ENCODE results near the gene HIC2.
"Not testable (repeated sequence)": the region's sequence is repeated elsewhere in the genome, so short reads cannot be mapped to it uniquely, and the experiment has no call there.

Gene HIC2, protein sequence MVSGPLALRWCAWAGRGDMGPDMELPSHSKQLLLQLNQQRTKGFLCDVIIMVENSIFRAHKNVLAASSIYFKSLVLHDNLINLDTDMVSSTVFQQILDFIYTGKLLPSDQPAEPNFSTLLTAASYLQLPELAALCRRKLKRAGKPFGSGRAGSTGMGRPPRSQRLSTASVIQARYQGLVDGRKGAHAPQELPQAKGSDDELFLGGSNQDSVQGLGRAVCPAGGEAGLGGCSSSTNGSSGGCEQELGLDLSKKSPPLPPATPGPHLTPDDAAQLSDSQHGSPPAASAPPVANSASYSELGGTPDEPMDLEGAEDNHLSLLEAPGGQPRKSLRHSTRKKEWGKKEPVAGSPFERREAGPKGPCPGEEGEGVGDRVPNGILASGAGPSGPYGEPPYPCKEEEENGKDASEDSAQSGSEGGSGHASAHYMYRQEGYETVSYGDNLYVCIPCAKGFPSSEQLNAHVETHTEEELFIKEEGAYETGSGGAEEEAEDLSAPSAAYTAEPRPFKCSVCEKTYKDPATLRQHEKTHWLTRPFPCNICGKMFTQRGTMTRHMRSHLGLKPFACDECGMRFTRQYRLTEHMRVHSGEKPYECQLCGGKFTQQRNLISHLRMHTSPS

DNA sequence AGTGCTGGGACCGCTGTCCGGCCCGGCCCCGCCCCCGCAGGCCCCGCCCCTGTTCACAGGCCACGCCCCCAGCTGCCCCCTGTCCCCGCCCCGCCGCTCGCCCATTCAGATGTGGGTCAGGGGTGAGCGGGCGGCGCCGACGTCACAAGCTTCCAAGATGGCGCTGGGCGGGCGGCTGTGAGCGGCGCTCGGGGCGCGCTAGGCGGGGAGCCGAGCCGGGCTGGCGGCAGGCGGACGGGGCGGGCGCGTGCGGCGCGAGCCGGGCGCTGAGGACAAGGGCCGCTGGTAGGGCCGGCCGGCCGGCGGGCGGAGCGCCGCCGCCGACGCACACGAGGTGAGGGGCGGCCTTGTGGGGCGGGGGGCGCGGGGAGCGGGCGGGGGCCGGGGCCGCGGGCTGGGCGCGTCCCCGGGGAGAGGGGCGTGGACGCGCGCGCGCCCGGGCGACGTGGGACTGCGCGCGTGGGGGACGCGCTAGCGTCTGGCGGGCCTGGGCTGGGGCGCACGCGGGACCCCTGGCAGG is at the start of gene HIC2:
TSS of gene HIC2 (plus strand) at position 145 of the 520 bp plus-strand sequence. CDS start 25,461 bp downstream, outside the sequence.
- not testable (repeated sequence) for DNase-seq

DNA sequence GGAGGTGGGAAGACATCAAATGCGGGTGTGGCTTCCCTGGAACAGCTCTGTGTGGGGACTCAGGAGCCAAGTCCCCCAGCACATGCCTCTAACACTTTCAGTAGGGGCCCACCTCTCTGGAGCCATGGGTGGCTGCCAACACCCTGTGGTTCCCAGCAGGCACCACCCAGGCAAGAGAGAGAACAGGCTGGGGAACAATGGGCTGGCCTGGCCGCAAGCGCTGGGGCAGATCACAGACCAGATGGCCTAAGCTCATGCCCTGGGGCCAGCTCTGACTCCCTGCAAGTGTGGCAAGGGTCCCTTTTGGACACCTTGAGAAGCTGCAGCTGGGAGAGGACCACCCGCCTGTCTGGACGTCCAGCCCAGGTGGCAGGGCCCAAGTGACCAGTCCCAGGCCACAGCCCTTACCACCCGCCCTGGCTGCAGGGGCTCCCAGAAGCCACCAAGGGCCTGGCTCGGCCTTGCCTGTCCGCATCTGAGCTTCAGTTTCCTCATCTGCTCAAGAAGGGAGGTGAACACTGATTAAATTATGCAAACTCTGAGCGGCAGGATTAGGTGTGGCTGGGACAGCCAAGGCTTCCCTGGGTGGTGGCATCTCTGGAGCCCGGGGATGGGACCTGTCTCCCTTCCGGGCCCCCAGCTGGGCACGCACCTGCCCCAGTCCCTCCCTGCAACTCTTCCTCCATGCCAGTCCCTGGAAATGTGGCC is 48.4 kb upstream of the HIC2 start:
- not testable (repeated sequence) for DNase-seq

DNA sequence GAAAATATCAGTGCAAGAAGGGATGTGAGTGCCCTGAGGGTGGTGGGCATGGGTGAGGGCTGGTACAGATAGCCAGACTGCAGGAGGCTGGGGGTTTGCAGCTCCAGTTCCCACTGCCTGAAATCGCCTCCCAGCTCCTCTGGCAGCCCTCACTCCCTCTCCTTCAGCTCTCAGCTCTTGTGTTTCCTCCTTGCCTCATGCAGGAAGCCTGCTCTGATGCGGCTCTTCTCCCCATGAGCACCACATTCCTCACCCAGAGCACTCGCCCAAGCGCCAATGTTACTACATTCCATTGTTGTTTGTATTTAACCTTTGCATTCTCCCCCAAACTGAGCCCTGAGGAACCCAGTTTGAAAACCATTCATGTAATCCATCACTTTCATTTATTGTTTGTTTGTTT is 41.3 kb upstream of the HIC2 start:
- not testable (repeated sequence) for DNase-seq

DNA sequence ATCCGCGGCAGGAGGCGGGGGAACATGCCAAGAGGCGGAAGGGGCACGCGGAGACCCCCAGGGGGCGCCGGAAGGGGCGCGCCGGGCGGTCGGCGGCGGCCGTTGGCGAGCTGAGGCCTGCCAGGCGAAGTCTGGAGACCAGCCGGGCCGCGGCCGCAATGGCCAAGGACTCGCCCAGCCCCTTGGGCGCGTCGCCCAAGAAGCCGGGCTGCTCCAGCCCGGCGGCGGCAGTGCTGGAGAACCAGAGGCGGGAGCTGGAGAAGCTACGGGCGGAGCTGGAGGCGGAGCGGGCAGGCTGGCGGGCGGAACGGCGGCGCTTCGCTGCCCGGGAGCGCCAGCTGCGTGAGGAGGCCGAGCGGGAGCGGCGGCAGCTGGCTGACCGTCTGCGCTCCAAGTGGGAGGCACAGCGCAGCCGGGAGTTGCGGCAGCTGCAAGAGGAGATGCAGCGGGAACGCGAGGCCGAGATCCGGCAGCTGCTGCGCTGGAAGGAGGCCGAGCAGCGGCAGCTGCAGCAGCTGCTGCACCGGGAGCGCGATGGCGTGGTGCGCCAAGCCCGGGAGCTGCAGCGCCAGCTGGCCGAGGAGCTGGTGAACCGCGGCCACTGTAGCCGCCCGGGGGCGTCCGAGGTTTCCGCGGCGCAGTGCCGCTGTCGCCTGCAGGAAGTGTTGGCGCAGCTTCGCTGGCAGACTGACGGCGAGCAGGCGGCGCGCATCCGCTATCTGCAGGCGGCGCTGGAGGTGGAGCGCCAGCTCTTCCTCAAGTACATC is 33.3 kb upstream of the HIC2 start, which contains the start of gene RIMBP3B:
TSS of gene RIMBP3B (plus strand) at position 51 of the 767 bp plus-strand sequence. CDS start at position 159, 108 bp downstream.
- not testable (repeated sequence) for DNase-seq

DNA sequence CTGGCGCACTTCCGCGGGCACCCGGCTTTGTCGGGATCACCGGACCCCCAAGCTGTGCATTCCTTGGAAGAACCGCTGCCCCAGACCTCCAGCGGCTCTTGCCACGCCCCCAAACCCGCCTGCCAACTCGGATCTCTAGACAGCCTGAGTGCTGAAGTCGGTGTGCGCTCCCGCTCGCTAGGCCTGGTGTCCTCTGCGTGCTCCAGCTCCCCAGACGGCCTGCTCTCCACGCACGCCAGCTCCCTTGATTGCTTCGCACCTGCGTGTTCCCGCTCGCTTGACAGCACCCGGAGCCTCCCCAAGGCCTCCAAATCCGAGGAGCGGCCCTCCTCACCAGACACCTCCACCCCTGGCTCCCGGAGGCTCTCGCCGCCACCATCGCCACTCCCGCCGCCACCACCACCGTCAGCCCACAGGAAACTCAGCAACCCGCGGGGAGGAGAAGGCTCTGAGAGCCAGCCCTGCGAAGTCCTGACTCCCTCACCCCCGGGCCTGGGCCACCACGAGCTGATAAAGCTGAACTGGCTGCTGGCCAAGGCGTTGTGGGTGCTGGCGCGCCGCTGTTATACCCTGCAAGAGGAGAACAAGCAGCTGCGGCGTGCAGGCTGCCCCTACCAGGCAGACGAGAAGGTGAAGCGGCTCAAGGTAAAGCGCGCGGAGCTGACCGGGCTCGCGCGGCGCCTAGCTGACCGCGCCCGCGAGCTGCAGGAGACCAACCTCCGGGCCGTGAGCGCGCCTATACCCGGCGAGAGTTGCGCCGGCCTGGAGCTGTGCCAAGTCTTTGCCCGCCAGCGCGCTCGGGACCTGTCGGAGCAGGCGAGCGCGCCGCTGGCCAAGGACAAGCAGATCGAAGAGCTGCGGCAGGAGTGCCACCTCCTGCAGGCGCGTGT is 32.5 kb upstream of the HIC2 start:
- DNase-seq: not testable (repeated sequence)

DNA sequence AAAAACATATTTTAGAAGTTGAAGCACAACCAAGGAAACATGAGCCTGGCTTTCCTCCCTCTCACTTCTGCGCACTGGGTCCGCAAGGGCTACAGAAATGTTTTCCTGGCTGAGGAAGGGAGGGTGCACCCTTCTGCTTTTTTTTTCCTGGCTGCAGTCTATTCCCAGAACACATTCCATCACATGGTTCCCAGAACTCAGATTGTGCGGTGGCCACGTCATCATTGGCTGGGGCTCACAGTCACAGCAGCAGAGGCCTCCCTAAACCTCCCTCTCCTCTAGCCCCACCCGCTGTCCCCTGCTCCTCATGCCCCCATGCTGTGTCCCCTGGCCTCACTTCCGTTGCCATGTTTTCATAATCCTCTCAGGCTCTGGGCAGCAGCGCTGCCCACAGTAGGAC is 27.7 kb upstream of the HIC2 start:
- not testable (repeated sequence) for DNase-seq

DNA sequence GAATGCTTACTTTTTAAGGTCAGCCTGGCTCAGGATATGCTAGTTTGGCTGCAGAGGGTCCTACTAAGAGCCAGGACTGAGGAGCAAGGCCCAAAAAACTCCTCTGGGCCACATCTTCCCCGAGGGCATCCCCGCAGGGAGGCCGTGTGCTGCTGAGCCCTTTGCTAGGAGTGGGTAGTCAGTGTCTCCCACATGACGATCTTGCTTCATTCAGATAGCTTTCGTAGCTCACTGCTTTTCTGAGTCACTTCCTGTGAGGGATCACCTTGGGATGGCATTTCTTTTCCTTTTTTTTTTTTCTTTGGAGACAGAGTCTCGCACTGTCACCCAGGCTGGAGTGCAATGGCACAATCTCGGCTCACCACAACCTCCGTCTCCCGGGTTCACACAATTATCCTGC is 27.2 kb upstream of the HIC2 start:
- not testable (repeated sequence) for DNase-seq

DNA sequence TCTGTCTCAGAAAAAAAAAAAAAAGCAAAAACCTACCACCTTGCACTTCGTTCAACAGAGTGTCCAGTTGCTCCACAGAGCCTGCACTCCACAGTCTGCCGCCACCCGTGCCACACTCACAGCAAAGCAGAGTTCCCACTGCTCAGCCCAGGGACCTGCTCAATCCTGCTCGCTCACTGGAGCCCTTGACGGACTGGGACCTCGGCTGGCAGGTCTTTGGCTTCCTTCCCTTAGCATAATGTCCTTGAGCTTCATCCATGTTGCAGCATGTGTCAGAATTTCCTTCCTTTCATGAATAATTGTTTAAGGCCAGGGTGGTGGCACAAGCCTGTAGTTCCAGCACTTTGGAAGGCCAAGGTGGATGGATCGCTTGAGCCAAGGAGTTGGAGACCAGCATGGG is 22.6 kb upstream of the HIC2 start:
- DNase-seq: not testable (repeated sequence)

DNA sequence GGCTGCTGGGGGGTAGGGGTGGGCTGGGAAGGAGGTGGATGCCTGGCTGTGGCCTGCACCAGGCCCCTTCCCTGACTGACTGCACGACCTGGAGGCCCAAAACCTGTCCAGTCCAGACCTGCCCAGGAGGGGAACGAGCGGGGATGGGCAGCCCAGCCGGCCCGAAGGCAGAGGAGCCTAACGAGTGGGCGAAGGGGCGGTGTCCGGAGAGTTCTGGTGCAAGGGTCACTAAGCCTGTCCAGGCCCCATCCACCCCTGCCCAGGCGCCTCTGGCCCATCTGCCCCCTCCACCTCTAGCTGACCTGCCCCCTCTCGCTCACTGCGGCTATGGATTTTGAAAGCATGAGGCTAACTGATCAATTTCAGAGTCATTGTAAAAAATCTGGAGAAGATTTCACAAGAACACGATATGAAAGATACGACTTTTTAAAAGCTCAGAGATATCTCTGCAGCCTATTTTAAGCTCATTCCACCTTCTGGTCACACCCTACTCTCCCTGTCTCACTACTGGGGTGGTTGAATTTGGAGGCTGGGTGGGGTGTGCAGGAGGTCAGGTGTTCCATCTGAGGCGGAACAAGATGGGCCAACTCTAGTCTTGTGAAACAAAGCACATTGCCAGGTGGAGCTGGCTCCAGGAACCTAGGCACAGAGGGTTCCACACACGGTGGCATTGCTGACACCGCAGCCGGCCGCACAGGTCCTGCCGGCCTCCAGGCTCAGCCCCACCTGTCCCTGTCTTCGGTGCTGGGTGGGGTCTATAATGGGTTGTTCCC is 15.8 kb upstream of the HIC2 start:
- not testable (repeated sequence) for DNase-seq

DNA sequence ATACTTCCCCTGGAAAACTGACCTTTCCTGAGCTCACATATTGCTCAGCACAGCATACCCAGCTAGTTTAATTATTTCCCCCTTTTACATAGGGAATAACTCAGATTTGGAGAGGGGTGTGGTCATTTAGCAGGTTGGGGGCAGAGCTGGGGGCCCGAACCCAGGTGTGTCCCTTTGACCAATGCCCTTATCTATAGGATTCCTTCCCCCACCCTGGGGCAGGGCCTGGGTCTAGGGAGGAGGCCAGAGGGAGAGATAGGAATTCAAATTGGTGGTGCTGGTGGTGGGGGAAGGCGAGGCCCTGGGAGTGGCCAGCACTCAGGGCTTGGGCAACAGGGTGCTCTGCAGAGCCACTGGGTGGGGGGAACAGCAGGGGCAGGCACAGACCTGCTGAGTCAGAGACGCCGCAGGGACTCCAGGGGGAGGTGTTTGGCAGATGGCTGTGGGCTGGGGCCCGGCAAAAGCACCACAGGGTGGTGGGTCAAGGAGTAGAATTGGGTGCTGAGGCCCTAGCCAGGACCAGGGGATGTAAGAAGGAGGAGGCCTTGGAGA is 14.3 kb upstream of the HIC2 start:
- DNase-seq: not testable (repeated sequence)

DNA sequence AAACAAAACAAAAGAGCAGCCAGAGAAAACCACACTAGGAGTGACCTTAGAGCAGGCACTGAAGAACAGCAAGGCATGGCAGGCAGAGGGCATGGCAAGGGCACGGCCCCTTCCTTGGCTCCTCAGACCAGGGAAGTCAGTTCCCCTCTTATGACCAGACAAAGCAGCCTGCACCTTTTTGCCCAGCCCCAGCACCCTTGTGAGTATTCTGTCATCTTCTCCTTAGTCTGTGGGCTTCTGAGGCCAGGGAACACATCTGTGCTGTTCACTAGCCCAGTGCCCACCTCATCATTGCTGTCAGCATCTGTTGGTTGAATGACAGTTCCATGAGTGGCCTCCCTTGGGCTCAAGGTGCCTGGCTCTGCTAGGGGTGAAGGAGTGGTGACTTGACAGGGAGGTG is 10.0 kb upstream of the HIC2 start:
- DNase-seq: not testable (repeated sequence)

DNA sequence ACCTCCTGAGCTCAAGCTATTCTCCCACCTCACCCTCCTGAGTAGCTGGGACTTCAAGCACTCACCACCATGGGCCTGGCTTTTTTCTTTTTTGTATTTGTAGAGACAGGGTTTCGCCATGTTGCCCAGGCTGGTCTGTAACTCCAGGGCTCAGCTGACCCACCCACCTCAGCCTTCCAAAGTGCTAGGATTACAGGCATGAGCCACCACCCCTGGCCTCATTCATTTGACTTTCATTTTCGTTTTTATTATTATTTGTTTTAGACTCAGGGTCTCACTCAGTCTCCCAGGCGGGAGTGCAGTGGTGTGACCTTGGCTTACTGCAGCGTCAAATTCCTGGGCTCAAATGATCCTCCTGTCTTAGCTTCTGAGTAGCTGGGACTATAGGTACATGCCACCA is 9.4 kb upstream of the HIC2 start:
- not testable (repeated sequence) for DNase-seq

DNA sequence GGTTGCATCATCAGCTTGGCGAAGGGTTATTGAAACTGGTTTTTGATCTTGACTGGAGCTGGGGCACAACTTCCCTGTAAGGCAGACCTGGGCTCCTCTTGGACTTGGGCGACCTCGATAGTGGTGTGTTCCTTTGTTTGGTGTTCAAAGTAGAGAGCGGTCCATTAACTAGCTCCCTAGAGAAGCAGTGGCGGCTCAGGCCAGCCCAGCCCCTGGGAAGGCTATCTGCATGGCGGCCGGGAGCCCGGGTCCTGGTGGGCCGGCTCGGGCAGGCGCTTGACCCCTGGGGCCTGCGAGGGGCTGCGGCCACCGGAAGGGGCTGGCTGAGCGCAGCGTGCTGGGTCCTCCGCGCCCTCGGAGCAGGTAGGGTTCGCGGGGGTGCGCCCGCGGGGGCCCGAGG is 796 bp upstream of the HIC2 start:
- not testable (repeated sequence) for DNase-seq

DNA sequence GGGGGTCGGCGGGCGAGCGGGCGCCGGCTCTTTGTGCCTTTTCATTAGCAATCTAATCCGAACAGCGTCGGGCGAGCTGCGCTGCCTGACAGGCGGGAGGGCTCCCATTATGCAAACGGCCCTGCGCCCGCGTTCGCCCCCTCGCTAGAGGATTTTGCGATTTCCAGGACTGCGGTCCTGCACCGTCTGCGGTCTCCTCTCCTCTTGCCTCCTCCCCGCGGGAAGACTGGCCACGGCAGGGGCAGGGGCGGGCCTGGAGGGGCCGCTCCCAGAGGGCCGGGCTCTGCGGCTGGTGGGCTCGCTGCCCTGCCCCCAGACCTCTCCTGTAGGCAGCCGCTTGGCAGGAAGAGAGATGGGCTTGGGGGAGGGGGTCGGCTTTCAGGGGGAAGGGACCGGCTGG is 682 bp downstream of the HIC2 start:
- not testable (repeated sequence) for DNase-seq

DNA sequence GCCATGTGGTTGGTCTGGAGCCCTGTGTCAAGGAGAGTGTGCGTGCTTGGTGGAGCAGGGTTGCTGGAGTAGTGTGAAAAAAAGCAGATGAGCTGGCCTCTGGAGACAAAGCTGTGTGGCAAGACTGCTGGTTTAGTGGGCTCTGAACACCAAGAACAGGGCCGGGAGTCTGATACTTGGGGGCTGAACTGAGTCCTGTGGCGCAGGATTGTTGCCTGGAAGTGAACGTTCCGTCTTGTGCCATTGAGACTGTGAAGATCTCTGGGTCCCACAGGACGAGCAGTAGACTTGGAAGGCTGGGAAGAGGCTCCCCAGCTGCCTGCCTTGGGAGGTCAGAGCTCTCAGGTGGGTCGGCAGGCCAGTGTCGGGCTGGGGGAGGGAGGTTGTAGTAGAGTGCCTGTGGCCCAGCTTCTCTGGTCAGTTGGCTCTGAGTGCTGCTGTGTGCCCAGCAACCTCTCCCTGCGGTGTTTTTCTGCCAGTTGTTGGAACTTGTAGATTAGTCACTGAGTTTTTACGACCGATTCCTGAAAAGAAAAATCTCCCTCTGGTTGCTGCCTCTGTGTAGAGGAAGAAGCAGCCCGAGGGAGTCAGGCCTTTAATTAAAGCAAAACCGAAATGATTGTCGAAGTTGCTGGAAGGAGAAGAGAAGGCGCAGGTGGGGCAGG is 1.9 kb downstream of the HIC2 start:
- DNase-seq: not testable (repeated sequence)

DNA sequence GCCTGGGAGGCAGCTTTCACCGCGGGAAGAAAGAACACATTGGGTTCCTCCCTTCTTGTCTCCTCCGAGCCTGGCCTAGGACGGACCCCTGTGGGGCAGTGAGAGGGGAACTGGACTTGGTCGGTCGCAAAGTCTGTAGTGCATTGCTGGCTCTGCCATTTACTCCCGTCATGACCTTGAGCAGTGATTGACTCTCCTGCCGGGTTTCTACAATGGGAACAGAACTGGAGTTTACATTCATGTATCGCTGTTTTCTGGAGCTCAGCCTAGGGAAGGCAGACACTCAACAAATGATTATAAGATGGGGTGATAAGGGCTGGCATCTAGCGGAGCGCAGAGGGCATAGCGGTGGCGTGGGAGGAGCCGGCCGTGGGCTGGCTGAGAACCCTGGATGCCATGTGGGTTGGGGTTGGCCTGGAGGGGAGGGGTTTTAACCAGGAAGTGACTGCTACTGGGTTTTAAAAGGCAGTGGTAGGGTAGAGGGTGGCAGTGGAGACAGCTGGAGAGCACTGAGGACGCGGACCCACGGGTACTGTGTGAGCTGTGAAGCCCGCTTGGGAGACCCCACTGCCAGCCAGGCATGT is 3.1 kb downstream of the HIC2 start:
- DNase-seq: not testable (repeated sequence)

DNA sequence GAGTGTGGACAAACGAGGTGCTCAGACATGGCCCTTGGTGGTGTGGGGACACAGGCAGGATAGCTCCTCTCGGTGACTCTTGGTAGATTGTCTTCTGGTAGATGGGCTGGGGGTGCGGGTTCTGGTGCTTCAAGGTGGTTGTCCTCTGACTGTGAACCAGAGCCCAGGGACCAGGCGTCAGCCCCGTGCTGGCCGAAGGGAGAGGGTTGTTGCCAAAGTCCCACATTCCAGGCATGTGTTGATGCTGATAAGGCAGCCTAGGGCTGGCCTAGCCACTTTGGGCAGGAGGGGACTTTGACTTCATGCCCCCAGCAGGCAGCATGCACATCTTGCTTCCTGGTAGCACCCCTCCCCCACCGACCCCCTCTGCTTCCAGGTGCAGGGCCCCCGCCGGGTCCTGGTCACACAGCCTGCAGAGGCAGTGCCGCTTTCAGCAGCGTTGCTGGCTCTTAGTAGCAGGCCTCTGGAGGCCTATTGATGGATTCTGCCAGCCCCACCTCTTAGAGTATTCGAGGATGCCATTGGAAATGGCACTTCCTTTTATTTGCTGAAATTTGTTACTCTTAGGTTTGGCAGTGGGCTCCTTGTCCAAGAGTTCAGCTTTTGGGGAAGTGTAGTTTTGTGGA is 7.0 kb downstream of the HIC2 start:
- DNase-seq: not testable (repeated sequence)

DNA sequence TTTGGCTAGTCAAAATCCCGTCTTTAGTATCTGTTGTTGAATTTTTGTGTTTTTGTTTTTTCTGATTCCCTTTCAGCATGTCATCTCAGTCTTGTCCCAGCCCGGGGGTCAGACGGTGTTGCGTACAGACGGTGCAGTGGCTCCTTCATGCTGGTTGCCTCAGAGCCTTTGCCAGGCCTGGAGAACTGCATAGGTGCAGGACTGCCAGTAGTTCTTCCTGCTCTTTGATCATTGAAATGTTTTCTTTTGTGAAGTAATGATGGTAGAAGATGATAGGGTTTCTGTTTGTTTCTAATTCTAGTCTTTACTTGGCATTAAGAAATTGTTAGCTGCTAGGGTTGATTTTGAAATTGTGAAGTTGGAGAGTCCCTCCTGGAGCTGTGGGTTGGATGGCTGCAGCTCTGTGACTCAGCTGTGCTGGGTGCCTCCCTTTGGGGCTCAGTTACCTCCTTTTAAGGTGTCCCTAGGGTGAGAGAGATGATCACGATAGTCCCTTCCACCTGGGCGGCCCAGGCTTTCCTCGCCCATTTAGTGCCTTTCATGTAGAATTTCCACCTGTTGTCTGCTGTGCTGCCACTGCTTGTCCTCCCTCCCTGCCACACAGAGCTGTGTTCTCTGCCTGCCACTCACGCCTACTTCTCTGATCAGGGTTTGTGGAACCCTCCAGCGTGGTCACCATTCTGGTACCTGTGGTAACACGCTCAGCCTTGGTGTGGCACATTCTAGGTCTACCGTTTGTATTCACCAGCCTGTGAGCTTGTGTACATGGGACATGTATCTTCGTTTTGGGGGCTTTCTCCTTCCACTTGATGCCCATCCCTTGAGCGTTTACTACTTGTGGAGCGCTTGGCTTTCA is 17.4 kb downstream of the HIC2 start:
- DNase-seq: not testable (repeated sequence)

Measured in OCI-M1 (cell line).